ENCODE measurements around the gene KRTAP4-1.

- TF ChIP-seq, protein P1, sequence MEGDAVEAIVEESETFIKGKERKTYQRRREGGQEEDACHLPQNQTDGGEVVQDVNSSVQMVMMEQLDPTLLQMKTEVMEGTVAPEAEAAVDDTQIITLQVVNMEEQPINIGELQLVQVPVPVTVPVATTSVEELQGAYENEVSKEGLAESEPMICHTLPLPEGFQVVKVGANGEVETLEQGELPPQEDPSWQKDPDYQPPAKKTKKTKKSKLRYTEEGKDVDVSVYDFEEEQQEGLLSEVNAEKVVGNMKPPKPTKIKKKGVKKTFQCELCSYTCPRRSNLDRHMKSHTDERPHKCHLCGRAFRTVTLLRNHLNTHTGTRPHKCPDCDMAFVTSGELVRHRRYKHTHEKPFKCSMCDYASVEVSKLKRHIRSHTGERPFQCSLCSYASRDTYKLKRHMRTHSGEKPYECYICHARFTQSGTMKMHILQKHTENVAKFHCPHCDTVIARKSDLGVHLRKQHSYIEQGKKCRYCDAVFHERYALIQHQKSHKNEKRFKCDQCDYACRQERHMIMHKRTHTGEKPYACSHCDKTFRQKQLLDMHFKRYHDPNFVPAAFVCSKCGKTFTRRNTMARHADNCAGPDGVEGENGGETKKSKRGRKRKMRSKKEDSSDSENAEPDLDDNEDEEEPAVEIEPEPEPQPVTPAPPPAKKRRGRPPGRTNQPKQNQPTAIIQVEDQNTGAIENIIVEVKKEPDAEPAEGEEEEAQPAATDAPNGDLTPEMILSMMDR (IDR thresholded peaks at IDR 0.05) = no peak
- no peak for TF ChIP-seq POLR2AphosphoS5 (IDR thresholded peaks at IDR 0.05)
- TF ChIP-seq POLR2A (IDR thresholded peaks at IDR 0.05) = no peak
- TF ChIP-seq EP300 (IDR thresholded peaks at IDR 0.05) = no peak
These were observed 31.0 kb upstream of the KRTAP4-1 start for GRCh38 chr17:41215681-41216080.
